Stimulated activated naive CD4-positive, alpha-beta T cell treated with Interleukin-2 at 50 U/mL for 16 hours (primary cell): ENCODE measurements around the gene SLC35G6.
"Not testable (repeated sequence)": the region's sequence is repeated elsewhere in the genome, so short reads cannot be mapped to it uniquely, and the experiment has no call there.

Experiments
- DNase-seq: peaks from one replicate; lab custom pipeline; 2025; lab: John Stamatoyannopoulos, UW

The SLC35G6 gene

GRCh38 chr17:7479213-7480088, 1.8 kb upstream of the SLC35G6 start, which contains the start of gene ZBTB4:
ZBTB4 (minus strand) TSS chr17:7479631; CDS start chr17:7466801, 12,830 bp downstream.
- DNase-seq, result peak; percentile 64

- DNase-seq, result no peak
These were observed 1.2 kb upstream of the SLC35G6 start for GRCh38 chr17:7480089-7480384.

- DNase-seq, result not testable (repeated sequence)
These were observed 846 bp downstream of the SLC35G6 start for GRCh38 chr17:7481842-7482741.

- not testable (repeated sequence) for DNase-seq
These were observed 1.5 kb downstream of the SLC35G6 start for GRCh38 chr17:7482742-7483088.

DNA sequence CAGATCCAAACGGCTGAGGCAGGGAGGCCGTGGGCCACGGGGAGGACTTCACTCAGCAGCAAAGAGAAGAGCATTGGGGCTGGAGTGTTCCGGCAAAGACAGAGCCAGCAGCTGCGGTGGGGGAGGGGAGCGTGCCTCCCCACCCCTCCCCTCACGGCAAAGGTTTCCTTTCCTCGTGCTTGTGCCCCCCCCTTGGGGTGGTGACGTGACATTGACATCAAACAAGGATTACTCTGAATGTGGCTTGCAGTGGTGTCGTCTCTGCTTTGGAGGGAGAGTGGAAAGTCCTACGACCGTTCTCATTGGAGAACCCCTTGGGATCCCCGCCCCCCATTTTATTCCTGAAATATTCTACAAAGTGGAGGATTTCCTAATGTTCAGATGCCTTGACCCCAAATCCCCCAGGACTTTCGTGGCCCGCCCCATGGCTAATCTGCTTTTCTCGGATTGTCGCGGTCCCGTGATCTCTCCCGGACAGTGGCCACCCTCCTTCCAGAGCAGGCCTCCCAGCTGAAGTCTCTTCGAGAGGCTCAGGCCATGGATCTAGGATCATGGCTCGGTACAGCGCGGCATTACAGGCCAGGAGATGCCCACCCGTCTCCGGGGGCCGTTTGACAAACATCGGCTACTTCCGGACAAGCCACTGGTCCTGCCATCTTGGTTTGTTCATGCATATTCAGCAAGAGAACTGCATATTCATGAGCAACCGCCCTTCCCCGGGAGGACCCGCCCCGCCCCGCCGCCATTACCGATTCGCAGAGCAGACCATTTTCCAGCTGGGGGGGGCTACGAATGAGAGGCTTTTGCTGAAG, 2.2 kb downstream of the SLC35G6 start:
- DNase-seq, result peak; percentile 93

- peak; percentile 93 for DNase-seq
These were observed 3.0 kb downstream of the SLC35G6 start, which contains the start of gene POLR2A for GRCh38 chr17:7484067-7484918. POLR2A (plus strand) TSS chr17:7484366.

DNA sequence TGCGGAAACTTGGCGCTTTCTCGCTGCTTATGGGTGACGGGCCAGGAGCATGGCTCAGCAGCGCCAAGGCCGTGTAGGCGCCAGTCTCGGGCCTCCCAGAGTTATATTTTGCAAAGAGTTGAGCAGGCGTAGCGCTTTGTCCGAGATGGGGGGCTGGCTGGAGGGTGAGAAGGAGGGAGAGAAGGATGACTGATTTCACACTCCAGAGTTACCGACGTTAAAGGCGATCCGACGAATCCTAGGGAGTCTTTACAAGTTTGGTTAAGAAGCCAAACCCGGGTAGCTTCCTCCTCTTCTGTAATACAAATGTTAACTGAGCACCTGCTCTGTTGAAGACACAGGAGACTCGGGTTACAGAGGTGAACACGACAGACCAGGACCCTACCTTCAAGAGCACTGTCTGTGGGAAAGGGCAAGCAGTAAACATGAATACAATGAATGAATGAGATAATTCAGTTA, 3.7 kb downstream of the SLC35G6 start:
- DNase-seq, result no peak

GRCh38 chr17:7486181-7486580, 4.9 kb downstream of the SLC35G6 start:
- no peak for DNase-seq

DNA sequence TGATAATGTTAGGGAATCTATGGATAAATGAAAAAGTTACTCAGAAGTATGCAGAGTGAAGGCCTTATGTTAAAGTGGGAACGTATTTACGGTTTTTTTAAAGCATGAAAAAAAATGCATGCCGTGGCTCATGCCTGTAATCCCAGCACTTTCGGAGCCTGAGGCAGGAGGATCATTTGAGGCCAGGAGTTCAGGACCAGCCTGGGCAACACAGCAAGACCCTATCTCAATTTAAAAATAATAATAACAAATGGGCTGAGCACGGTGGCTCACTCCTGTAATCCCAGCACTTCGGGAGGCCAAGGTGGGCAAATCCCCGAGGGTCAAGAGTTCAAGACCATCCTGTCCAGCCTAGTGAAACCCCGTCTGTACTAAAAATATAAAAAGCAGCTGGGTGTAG, 8.9 kb downstream of the SLC35G6 start:
- DNase-seq, result no peak

DNA sequence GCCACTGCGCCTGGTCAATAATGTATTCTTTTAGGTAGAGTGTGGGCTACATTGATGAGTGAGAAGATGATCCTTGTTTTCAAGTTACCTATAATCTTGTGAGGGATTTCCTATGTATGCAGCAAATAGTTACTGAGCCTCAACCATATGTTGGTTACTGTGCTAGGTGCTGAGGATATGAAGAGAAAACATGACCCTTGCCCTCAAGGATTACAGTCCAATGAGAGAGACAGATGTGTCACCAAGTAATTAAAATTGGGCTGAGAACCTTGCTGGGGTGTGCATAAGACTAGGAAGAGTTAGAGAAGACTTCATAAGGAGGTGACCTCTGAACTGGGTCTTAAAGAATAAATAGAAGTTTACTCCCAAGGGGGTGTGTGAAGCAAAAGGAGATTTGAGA, 10.3 kb downstream of the SLC35G6 start:
- DNase-seq, result no peak

GRCh38 chr17:7493941-7494340, 12.7 kb downstream of the SLC35G6 start:
- DNase-seq, result no peak

- DNase-seq, result no peak
These were observed 14.7 kb downstream of the SLC35G6 start for GRCh38 chr17:7495906-7496434.

- no peak for DNase-seq
These were observed 15.4 kb downstream of the SLC35G6 start for GRCh38 chr17:7496470-7497183.

DNA sequence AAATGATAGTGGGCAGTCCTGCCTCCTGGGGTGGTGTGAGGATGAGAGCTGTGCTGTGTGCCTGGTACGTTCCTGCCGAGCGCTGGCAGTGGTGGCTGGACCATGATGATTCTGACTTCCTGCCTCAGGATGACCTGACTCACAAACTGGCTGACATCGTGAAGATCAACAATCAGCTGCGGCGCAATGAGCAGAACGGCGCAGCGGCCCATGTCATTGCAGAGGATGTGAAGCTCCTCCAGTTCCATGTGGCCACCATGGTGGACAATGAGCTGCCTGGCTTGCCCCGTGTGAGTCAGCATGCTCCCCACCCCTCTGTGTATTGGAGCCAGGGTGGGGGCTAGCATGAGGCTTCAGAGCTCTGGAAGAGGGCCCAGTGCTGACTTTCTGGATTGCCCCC, 16.0 kb downstream of the SLC35G6 start:
- no peak for DNase-seq

DNA sequence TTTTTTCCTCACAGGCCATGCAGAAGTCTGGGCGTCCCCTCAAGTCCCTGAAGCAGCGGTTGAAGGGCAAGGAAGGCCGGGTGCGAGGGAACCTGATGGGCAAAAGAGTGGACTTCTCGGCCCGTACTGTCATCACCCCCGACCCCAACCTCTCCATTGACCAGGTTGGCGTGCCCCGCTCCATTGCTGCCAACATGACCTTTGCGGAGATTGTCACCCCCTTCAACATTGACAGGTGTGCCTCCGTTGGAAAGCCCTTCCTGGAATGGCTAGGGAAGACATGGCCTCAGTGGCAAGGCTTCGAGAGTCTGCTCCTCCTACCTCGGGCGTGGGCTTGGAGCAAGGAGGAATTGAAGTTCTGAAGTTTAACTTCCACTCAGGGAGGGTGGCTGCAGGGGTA, 16.4 kb downstream of the SLC35G6 start:
- no peak for DNase-seq

DNA sequence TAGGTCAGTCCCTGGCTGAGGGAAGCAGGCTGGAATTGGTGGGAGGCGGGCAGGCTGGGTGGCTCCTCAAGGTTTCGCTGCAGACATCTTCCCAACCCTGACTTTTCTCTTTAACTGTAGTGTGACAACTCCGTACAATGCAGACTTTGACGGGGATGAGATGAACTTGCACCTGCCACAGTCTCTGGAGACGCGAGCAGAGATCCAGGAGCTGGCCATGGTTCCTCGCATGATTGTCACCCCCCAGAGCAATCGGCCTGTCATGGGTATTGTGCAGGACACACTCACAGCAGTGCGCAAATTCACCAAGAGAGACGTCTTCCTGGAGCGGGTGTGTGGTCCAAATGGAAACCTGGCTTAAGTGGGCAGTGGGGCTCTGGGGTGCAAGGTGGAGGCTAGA, 17.9 kb downstream of the SLC35G6 start:
- DNase-seq, result no peak

DNA sequence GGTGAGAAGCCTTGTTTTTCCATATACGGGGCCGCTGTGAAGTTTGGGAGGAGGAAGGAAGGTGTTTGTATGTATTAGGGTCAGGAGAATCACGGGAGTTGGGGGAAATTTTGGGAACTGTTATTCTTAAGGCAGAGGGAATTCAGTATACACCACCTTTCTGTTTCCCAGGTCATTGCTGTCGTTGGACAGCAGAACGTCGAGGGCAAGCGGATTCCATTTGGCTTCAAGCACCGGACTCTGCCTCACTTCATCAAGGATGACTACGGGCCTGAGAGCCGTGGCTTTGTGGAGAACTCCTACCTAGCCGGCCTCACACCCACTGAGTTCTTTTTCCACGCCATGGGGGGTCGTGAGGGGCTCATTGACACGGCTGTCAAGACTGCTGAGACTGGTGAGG, 20.5 kb downstream of the SLC35G6 start:
- DNase-seq, result no peak

DNA sequence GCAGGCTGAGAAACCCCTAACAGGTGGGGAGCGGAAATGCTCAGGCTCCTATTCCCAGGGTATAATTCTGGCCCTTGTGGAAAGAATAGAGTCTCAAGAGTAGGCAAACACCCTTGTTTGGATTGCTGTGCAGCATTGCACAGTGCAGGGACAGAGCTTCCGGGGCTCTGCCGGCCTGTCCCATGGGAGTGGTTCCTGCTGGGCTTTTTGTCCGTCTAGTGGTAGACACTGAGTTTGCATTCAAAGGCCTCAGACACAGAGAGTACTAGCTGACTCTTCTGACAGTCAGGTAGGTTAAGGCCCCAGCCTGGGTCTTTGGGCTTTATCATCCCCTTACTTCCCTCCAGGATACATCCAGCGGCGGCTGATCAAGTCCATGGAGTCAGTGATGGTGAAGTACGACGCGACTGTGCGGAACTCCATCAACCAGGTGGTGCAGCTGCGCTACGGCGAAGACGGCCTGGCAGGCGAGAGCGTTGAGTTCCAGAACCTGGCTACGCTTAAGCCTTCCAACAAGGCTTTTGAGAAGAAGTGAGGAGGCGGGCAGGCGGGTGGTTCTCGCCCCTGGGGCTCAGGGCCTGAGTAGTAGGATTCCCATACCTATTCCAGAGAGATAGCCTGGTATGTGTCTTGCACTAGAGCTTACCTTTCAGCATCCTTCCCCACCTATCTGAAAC, 21.1 kb downstream of the SLC35G6 start:
- DNase-seq, result no peak

DNA sequence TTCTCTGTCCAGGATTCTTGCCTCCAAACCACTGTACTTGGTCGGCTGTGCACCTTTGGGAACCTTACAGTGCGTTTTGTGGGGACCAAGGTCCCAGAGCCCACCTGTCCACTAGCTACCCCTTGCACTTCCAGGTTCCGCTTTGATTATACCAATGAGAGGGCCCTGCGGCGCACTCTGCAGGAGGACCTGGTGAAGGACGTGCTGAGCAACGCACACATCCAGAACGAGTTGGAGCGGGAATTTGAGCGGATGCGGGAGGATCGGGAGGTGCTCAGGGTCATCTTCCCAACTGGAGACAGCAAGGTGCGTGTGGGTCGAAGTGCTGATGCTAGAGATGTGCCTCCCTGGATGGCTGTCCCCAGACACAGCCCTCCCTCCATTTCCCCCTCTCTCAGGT, 21.7 kb downstream of the SLC35G6 start:
- no peak for DNase-seq

GRCh38 chr17:7503521-7503920, 22.3 kb downstream of the SLC35G6 start:
- DNase-seq, result no peak
